Heart left ventricle (tissue), 13 donors: ENCODE measurements around the gene FOXF2.

Experiments
- POLR2A ChIP-seq, 2 donors: fragments of 450-650 bp; IDR thresholded peaks; one replicate each; pipeline ENCODE4 v1.6.1; 2017; ENCODE audit warnings: antibody characterized with exemption in 2 of 2, mild to moderate bottlenecking in 2 of 2, moderate library complexity in 2 of 2
- TF ChIP-seq, protein P1 (sequence below), 12 donors: fragments of 200-600 bp; sonication (generic) in 4 of 12; IDR thresholded peaks; one replicate each; pipeline versions ENCODE4 v1.5.0 to v1.8.0; 2018 to 2022; ENCODE audit warnings: antibody characterized with exemption in 12 of 12, mild to moderate bottlenecking in 5 of 12
- donor health status: ischemic (EF 13 %, LVEDD 7.1; RV severe dilation, severe dysfunction).
- donor health status: DM: no; HTN: yes; CAD: no.
- donor health status: DM: no; HTN: no; CAD: no.
- donor health status: ischemic (EF 25% LVEDD 6.9; RV normal size, moderate dysfunction).
- donor health status: ischemic (EF 25% LVEDD 5.7; RV mildly dilated, moderate dysfunction).
- donor health status: ischemic (EF 35%, LVEDD 5.7; RV mildly dilated, moderate dysfunction).
- donor health status: nonischemic (EF 11% LVEDD 7.7; RV severe dilation, severe dysfunction).
- donor health status: DM: yes; HTN: yes; CAD: no.
- donor health status: PGD.
- donor health status: ischemic (EF 29% LVEDD 5.4; RV normal size, mild dysfunction).
- donor health status: nonischemic (EF 23%, LVEDD 6.1; RV moderate dilation, normal function).

GRCh38 chr6:1400126-1400850, 10.9 kb downstream of the FOXF2 start:
- TF ChIP-seq, protein P1, sequence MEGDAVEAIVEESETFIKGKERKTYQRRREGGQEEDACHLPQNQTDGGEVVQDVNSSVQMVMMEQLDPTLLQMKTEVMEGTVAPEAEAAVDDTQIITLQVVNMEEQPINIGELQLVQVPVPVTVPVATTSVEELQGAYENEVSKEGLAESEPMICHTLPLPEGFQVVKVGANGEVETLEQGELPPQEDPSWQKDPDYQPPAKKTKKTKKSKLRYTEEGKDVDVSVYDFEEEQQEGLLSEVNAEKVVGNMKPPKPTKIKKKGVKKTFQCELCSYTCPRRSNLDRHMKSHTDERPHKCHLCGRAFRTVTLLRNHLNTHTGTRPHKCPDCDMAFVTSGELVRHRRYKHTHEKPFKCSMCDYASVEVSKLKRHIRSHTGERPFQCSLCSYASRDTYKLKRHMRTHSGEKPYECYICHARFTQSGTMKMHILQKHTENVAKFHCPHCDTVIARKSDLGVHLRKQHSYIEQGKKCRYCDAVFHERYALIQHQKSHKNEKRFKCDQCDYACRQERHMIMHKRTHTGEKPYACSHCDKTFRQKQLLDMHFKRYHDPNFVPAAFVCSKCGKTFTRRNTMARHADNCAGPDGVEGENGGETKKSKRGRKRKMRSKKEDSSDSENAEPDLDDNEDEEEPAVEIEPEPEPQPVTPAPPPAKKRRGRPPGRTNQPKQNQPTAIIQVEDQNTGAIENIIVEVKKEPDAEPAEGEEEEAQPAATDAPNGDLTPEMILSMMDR (IDR thresholded peaks at IDR 0.05): no peak
- no peak for TF ChIP-seq POLR2A (IDR thresholded peaks at IDR 0.05)
